Measurements from ENCODE around the gene DNASE2B.
A peak's percentile ranks its signal among the peaks of the same experiment; 100 is the strongest.

DNASE2B gene, protein sequence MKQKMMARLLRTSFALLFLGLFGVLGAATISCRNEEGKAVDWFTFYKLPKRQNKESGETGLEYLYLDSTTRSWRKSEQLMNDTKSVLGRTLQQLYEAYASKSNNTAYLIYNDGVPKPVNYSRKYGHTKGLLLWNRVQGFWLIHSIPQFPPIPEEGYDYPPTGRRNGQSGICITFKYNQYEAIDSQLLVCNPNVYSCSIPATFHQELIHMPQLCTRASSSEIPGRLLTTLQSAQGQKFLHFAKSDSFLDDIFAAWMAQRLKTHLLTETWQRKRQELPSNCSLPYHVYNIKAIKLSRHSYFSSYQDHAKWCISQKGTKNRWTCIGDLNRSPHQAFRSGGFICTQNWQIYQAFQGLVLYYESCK

DNA sequence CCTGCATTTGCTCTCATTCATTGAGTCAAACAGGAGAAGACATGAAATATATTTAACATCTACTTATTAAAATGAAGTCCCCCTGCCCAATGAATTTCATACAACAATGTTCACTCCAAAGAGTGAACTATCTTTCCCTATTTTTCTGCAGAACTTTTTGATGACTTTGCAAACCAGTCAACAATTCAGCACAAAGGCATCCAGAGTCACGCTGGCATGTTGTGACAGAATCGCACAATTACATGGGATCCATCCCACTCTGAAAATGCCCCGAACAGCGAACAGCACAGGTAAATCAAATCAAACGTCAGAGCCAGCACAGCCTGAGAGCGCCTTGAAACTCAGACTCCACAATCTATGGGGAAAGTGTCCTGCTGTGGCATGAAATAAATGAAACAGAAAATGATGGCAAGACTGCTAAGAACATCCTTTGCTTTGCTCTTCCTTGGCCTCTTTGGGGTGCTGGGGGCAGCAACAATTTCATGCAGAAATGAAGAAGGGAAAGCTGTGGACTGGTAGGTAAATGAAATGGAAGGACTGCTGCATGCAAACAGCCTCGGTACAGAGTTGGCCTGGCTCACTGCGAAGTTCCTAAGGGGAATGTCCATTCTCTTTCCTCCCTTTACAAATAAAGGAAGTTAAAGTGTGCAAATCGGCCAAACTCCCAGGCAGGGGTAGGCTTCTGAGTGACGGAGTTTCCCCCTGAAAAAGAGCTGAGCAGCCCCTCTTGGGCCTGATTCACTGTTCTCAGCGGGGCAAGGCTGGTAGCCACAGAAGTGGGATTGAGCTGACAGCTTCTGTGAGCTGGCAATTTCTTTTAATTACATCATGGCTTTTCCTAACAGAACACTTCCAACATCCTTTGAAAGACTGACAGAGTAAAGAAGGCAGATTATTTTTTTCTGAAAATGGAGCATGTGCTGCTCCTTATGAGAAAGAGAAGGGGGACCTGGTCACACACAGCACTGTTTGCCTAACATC lies at the start of gene DNASE2B:
Gene DNASE2B (plus strand): TSS at position 310 of the 981 bp plus-strand sequence. CDS start 81 bp downstream, at position 391.
- DNase-seq (ENCODE audit: low read depth, low spot score) = no peak

DNA sequence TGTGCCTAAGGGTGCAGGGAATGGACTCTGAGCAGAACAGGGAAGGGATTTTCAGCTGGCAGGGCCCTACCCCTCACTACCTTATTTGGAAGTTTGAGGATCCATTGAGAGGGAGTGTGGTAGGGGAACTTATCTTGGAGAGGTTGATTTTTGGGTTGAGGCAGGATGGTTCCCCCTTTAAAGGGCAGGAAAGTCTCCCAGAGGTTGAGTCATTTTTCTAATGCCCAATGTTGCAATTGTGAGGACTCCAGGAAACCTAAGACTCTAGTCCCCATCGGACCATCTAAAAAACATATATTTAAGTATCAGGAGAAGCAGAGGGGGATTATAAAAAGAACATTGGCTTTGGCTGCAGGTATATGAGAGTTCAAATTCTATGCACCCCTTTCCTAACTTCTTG lies 49.5 kb upstream of the DNASE2B start:
- no peak for DNase-seq (ENCODE audit: low read depth, low spot score)

DNA sequence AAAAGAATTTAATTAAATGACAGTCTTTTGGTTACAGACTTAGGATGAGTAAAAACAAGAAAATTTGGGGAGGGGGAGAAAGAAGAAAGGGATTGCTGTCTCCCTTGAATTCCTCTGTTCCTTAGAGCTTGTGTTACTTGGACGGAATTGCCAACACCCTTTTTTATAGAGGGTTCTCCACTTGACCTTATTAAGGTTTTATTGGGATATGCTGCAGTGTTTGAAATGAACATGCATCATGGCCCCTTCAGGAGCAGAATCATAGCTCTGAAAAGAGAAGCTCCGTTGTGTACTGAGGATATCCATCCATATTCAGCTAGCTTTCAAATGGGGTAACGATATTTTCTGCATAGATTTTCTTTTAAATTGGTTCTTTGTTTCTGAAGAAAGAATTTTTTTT lies 48.2 kb upstream of the DNASE2B start:
- no peak for DNase-seq (ENCODE audit: low read depth, low spot score)

DNA sequence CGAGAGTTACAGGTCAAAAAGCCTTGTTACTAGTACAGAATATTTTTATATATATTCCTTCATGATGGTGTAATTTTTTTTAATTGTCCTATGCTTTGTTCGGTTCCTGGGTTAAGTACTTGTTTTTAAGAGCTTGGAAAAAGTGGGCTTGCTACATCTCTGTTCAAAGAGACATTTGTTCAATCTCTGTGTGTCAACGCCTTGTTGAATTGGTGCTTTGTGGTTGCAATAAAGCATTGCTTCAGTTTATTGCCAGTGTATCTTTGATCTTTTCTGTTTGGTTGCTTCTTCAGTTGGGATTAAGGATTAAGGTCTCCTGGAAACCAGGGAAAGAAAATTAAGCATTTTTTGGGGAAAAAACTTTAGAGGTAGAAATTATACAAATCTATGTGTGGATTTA lies 47.7 kb upstream of the DNASE2B start:
- no peak for DNase-seq (ENCODE audit: low read depth, low spot score)

DNA sequence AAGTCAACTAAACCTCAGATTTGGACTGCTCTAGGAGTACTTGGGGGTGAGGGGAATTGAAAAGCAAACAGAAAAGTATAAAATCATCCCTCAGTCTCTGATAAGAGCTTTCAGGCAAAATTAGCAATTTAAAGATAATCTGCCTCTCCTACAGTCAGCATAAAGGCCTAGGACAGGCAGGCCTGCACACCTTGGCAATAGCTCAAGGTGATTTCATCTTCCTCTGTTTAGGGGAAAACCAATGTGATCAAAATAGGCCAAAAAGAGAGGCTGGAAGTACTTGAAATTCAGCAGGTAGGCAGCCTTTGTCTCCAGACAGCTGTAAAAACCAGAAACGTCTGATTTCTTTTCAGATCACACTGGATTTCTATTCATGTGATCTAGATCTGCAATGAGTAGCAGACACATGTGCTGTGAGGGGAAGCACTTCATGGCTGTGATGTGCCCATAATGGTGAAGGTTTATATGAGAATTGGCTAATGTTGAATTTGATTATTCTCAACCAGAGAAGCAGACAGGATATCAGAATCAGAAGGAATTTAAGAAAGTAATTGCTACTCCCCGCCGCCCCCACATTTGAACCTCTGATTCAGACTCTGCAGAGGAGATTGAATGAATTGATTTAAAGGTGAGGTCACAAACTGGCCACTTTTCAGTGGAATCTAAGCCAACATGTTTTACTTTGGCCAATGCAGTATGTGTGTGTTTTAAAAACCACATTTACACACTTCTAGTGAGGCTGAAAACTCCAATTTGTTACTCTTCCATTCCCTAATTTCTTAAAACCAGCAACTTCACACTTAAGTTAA lies 45.8 kb upstream of the DNASE2B start:
- DNase-seq (ENCODE audit: low read depth, low spot score) = no peak

GRCh38 chr1:84353695-84354094 lies 44.6 kb upstream of the DNASE2B start:
- peak; percentile 76 for DNase-seq (ENCODE audit: low read depth, low spot score)

GRCh38 chr1:84355556-84355955 lies 42.7 kb upstream of the DNASE2B start:
- DNase-seq (ENCODE audit: low read depth, low spot score) = no peak

- no peak for DNase-seq (ENCODE audit: low read depth, low spot score)
These were observed 41.4 kb upstream of the DNASE2B start for GRCh38 chr1:84356881-84357280.

GRCh38 chr1:84358695-84359094 lies 39.6 kb upstream of the DNASE2B start:
- DNase-seq (ENCODE audit: low read depth, low spot score) = no peak

DNA sequence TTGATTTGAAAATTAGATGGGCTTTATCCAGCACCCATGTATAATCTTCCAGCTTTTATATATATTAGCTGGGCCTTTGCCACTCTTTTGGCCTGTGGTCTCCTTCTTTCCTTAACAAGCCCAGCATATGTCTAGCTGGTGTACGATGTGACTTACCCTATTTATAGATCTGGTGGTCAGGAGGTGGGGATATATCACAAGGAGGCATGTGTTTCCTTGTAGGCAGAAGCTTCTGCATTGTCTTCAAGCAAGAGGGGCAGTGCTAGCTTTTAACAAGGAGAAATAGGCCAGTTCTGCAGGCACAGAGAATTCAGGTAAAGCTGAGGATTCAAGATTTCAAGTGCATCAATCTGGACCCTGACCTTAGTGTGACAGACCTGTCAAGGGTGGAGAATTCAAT lies 38.0 kb upstream of the DNASE2B start:
- DNase-seq (ENCODE audit: low read depth, low spot score) = no peak

- DNase-seq (ENCODE audit: low read depth, low spot score) = no peak
These were observed 36.5 kb upstream of the DNASE2B start for GRCh38 chr1:84361796-84362195.

DNA sequence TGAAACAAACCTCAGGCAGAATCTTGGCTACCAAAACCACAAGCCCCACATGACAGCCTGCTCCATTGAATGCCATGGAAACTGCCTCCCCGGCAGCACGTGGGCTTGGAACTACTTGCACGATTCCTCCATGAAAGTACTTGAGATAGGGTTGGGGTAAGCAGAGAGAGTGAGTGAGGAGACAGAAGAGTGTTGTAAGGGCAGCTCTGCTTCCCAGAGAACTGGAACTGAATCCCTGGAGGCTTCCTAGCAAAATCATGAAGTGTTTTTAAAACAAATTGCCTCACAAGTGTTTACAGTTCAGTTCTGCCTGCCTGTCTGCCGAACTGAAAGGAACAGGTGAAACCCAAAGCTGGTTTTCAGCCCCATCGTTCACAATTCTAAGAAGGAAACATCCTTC lies 35.3 kb upstream of the DNASE2B start:
- DNase-seq (ENCODE audit: low read depth, low spot score) = no peak

DNA sequence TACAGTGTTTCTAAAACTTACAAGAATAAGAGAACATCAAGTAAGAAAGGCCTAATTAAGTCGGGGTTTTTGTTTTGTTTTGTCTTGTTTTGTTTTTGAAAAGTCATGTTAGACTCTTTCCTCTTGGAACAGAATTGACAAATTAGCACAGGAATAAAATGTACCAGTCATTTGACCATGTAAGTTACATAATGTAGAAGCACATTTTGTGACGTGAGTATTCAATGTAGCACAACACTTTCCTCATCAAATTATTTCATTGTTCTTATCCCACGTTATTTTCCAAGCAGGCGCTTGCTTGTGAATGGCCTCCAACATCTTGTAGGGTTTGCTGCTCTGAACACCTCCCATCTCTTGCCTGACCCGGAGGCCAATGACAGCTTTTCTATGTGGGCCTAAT lies 34.7 kb upstream of the DNASE2B start:
- no peak for DNase-seq (ENCODE audit: low read depth, low spot score)

GRCh38 chr1:84365225-84366221 lies 32.8 kb upstream of the DNASE2B start:
- peak; percentile 92 for DNase-seq (ENCODE audit: low read depth, low spot score)

DNA sequence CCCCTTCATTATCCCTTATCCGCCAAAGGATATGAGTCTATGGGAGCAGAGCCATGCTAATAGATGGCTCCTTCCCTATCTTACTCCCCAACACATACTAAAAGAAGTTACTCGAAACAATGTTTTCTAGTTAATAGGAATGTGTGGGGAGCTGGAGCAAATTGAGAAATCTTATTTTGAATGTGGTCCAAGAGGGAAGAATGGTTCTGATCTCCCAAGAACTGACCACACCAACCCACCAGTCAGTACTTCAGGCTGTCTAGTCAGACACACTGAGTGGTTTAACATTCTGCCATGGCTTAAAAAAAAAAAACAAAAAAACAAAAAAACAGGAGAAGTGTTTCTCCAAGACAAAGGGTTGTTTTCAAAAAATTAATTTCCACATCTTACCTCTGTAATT lies 31.5 kb upstream of the DNASE2B start:
- peak; percentile 61 for DNase-seq (ENCODE audit: low read depth, low spot score)

- no peak for DNase-seq (ENCODE audit: low read depth, low spot score)
These were observed 31.1 kb upstream of the DNASE2B start for GRCh38 chr1:84367219-84367618.

DNA sequence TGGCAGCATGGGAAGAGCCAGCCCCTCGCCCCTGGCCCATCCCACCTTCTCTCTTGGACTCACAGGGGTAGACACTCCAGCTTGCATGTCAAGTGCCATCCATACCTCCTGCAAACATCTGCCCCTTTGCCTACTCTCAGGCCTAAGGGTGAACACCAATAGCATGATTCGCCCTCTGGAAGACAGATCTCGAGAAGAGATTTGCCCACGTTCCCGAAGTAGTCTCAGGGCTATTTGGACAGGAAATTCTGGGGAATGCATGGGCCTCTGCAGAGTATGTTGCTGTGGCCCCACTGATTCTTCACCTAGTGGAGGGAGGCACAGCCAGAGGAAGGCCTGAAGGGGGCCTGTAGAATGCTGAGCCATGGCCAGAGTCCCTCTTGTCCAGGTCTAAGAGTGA lies 29.8 kb upstream of the DNASE2B start:
- DNase-seq (ENCODE audit: low read depth, low spot score) = no peak

- DNase-seq (ENCODE audit: low read depth, low spot score) = no peak
These were observed 28.0 kb upstream of the DNASE2B start for GRCh38 chr1:84370266-84370665.

GRCh38 chr1:84370831-84371394 lies 27.4 kb upstream of the DNASE2B start:
- peak; percentile 79 for DNase-seq (ENCODE audit: low read depth, low spot score)

DNA sequence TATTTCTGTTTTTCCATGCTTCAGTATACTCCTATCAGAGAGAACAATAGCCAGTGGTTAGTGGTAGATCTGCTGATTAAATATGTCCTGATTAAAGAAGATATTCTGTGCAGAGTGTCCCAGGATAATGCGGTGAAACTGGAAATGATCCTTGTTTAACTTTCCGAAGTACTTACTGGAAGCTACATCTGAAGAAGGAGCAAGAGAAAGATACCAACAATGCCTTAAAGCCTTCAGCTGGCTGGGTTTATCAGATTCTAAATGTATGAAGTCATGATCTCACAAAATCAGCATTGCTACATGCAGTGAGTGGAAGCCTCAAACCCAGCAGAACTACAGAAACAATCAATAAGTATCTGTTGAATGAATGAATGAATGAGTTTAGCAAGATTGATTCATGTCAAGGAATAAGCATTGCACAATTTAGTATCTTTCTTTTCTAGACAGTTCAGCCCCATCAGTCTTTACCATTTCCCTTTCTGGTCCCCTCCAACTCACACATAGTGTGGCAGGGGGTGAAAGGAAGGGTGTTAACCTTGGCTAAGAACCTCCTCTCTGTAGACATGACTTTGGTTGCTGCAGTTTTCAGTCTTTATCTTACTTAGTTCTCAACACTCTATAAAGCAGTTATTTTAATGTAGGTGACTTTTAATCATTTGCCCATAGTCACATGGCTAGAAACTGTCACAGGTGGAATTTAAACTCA lies 24.7 kb upstream of the DNASE2B start:
- DNase-seq (ENCODE audit: low read depth, low spot score) = no peak

Measured in astrocyte of the hippocampus (primary cell).